ENCODE measurements around the gene PARPBP. TPM values are rescaled to one million over a fixed set of nuclear protein-coding genes. Genes with fewer than 3 reads are reported as not detected.
"Not testable (repeated sequence)": the region's sequence is repeated elsewhere in the genome, so short reads cannot be mapped to it uniquely, and the experiment has no call there.

Gene PARPBP
- total RNA-seq, 1 donor from 2014 or later, result 7.5 TPM

DNA sequence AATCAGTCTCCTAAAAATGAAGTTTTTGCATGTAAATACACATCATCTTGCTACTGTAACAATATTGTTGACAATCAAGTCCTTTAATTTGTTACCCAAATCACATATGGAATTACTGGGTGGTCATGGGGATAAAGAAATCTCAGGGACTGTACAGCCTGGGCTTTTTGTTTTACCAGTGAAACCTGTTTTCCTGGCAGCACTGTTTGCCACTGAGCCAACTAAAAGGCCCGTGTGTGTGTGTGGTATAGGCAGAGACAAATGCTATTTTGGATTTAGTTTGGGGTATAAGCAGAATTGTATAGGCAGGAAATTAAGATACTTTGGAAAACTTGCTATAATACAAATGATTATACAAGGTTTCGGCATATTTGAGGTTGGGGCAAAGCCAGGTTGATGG, 5.8 kb upstream of the PARPBP start:
- TF ChIP-seq CTCF (IDR thresholded peaks at IDR 0.05; ENCODE audit: unreplicated experiment), result no peak
- Mint-ChIP-seq H3K4me3 (ENCODE audit: unreplicated experiment) (no peak overlapping the region), H3K9me3 (ENCODE audit: unreplicated experiment) (no peaks in the 10 kb centered on the region), H3K4me1 (ENCODE audit: unreplicated experiment) (no peaks in the 10 kb centered on the region), H3K27me3 (ENCODE audit: unreplicated experiment) (no peaks in the 10 kb centered on the region), H3K27ac (ENCODE audit: unreplicated experiment) (no peak overlapping the region), H3K36me3 (ENCODE audit: low read depth, unreplicated experiment) (no peaks in the 10 kb centered on the region)
- DNase-seq (ENCODE audit: low spot score), result no peak

DNA sequence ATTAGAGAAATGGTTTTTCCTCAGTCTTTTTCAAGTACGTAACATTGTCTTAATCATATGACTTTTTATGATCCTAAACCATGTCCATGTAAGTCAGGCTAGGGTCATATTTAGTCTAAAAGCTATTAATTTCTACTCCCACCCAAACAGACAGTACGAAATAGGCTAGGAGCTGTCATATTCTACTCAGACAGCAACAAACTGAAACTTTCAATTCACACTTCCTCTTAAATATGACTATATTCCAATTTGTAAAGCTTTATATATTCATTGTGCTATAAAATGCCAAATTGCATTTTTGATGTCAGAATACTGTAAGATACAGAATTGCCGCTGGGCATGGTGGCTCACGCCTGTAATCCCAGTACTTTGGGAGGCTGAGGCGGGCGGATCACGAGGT, 3.6 kb upstream of the PARPBP start:
- Mint-ChIP-seq H3K9me3 (ENCODE audit: unreplicated experiment) (no peaks in the 10 kb centered on the region), H3K4me3 (ENCODE audit: unreplicated experiment) (no peak overlapping the region), H3K36me3 (ENCODE audit: low read depth, unreplicated experiment) (peaks cover 4% of the 10 kb centered on the region), H3K4me1 (ENCODE audit: unreplicated experiment) (peaks cover 12% of the 10 kb centered on the region), H3K27me3 (ENCODE audit: unreplicated experiment) (no peaks in the 10 kb centered on the region), H3K27ac (ENCODE audit: unreplicated experiment) (no peak overlapping the region)
- no peak for TF ChIP-seq CTCF (IDR thresholded peaks at IDR 0.05; ENCODE audit: unreplicated experiment)
- DNase-seq (ENCODE audit: low spot score), result no peak

DNA sequence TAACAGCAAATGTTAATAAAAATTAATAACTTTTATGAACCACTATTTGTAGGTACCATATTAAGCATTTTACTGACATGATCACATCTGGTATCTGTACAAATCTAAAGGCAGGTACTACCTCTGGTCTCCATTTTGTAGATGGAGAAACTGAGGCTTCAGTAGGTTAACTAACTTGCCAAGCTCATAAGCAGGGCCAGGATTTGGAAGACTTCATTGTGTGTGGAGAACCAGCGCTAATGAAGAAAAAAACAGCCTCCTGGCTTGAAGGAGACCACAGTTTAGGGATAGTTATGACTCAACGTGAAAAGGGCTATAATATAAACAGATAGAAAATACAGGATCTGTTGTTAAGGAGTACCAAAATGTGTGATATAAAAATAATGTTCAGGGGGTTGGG, 1.1 kb upstream of the PARPBP start:
- no peak for DNase-seq (ENCODE audit: low spot score)
- H3K4me1 Mint-ChIP-seq (ENCODE audit: unreplicated experiment), result peaks cover 12% of the 10 kb centered on the region
- peak overlapping the region; percentile 61 for H3K4me3 Mint-ChIP-seq (ENCODE audit: unreplicated experiment)
- H3K27me3 Mint-ChIP-seq (ENCODE audit: unreplicated experiment), result no peaks in the 10 kb centered on the region
- no peaks in the 10 kb centered on the region for H3K9me3 Mint-ChIP-seq (ENCODE audit: unreplicated experiment)
- H3K36me3 Mint-ChIP-seq (ENCODE audit: low read depth, unreplicated experiment), result peaks cover 4% of the 10 kb centered on the region
- H3K27ac Mint-ChIP-seq (ENCODE audit: unreplicated experiment), result no peak overlapping the region
- TF ChIP-seq CTCF (IDR thresholded peaks at IDR 0.05; ENCODE audit: unreplicated experiment), result no peak

DNA sequence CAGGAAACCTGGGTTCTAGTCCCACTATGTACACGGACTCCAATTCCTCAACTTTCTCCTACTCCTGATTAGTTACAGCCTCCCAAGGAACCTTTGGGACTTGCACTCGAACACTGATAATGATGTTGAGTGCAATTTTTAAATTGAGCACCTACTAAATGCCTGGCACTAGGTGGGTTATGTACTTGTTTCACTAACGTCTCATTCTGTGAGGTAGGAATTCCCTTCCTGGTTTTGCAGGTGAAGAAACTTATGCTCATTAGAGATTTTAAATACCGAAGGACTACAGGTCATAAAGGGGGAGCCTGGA, 536 bp downstream of the PARPBP start:
- Mint-ChIP-seq H3K36me3 (ENCODE audit: low read depth, unreplicated experiment) (peaks cover 4% of the 10 kb centered on the region), H3K9me3 (ENCODE audit: unreplicated experiment) (no peaks in the 10 kb centered on the region), H3K27me3 (ENCODE audit: unreplicated experiment) (no peaks in the 10 kb centered on the region), H3K4me3 (ENCODE audit: unreplicated experiment) (peak overlapping the region; percentile 95), H3K4me1 (ENCODE audit: unreplicated experiment) (peaks cover 12% of the 10 kb centered on the region), H3K27ac (ENCODE audit: unreplicated experiment) (peak overlapping the region; percentile 43)
- no peak for TF ChIP-seq CTCF (IDR thresholded peaks at IDR 0.05; ENCODE audit: unreplicated experiment)
- DNase-seq (ENCODE audit: low spot score), result no peak

- Mint-ChIP-seq H3K27me3 (ENCODE audit: unreplicated experiment) (no peaks in the 10 kb centered on the region), H3K4me1 (ENCODE audit: unreplicated experiment) (peaks cover 12% of the 10 kb centered on the region), H3K9me3 (ENCODE audit: unreplicated experiment) (no peaks in the 10 kb centered on the region), H3K27ac (ENCODE audit: unreplicated experiment) (peak overlapping the region; percentile 43), H3K4me3 (ENCODE audit: unreplicated experiment) (peak overlapping the region; percentile 95), H3K36me3 (ENCODE audit: low read depth, unreplicated experiment) (peaks cover 4% of the 10 kb centered on the region)
- TF ChIP-seq CTCF (IDR thresholded peaks at IDR 0.05; ENCODE audit: unreplicated experiment), result no peak
- DNase-seq (ENCODE audit: low spot score), result peak; percentile 8
Measured at GRCh38 chr12:102120886-102121285, 903 bp downstream of the PARPBP start.

- H3K4me3 Mint-ChIP-seq (ENCODE audit: unreplicated experiment), result peak overlapping the region; percentile 95
- not testable (repeated sequence) for DNase-seq (ENCODE audit: low spot score); H3K36me3 Mint-ChIP-seq (ENCODE audit: low read depth, unreplicated experiment); H3K27me3 Mint-ChIP-seq (ENCODE audit: unreplicated experiment); H3K27ac Mint-ChIP-seq (ENCODE audit: unreplicated experiment); H3K9me3 Mint-ChIP-seq (ENCODE audit: unreplicated experiment)
- peaks cover 12% of the 10 kb centered on the region for H3K4me1 Mint-ChIP-seq (ENCODE audit: unreplicated experiment)
Measured at GRCh38 chr12:102121328-102121727, 1.3 kb downstream of the PARPBP start.

DNA sequence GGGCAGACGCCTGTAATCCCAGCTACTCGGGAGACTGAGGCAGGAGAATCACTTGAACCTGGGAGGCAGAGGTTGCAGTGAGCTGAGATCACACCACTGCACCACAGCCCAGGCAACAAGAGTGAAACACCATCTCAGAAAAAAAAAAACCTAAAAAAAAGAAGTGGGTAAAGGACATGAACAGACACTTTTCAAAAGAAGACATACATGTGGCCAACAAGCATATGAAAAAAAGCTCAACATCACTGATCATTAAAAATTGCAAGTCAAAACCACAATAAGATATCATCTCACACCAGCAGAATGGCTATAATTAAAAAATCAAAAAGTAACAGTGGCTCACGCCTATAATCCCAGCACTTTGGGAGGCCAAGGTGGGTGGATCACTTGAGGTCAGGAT, 10.7 kb downstream of the PARPBP start:
- not testable (repeated sequence) for H3K9me3 Mint-ChIP-seq (ENCODE audit: unreplicated experiment); H3K27me3 Mint-ChIP-seq (ENCODE audit: unreplicated experiment); H3K36me3 Mint-ChIP-seq (ENCODE audit: low read depth, unreplicated experiment); H3K4me3 Mint-ChIP-seq (ENCODE audit: unreplicated experiment); H3K27ac Mint-ChIP-seq (ENCODE audit: unreplicated experiment); H3K4me1 Mint-ChIP-seq (ENCODE audit: unreplicated experiment); DNase-seq (ENCODE audit: low spot score)

DNA sequence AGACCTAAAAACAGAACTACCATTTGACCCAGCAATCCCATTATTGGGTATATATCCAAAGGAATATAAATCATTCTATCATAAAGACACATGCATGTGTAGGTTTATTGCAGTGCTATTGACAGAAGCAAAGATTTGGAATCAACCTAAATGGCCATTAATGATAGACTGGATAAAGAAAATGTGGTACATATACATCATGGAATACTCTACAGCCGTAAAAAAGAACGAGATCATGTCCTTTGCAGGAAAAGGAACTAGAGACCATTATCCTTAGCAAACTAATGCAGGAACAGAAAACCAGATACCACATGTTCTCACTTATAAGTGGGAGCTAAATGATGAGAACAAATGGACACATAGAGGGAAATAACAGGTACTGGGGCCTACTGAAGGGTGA, 11.5 kb downstream of the PARPBP start:
- not testable (repeated sequence) for H3K27ac Mint-ChIP-seq (ENCODE audit: unreplicated experiment); H3K4me3 Mint-ChIP-seq (ENCODE audit: unreplicated experiment); H3K27me3 Mint-ChIP-seq (ENCODE audit: unreplicated experiment); H3K9me3 Mint-ChIP-seq (ENCODE audit: unreplicated experiment); DNase-seq (ENCODE audit: low spot score); H3K4me1 Mint-ChIP-seq (ENCODE audit: unreplicated experiment); H3K36me3 Mint-ChIP-seq (ENCODE audit: low read depth, unreplicated experiment)
